Measurements from ENCODE around the gene CALML5. TPM values are rescaled to one million over a fixed set of nuclear protein-coding genes. Genes with fewer than 3 reads are reported as not detected.

The CALML5 gene
- total RNA-seq, 1 experiment from 2014 or later: not detected

DNA sequence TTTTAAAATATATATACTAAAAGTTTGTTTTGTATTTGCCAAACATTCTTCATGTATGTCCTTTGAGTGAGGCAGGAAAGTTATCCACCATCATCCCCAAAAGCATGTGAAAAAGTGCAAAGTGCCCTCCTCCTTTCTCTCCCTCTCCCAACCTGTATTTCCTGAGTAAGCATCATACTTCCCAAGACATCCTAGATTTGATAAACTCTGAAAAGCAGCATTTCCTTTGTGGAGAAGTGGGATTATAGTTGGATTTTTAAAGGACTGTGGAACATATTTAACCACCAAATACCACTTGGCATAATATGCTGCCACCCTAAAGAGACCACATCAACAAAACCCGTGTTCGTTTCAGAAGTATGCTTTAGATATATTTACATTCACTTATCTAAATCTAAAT, 50.1 kb downstream of the CALML5 start (continued):
- no peak for TF ChIP-seq ZNF512 (CRISPR knock-in tag; IDR thresholded peaks at IDR 0.05; ENCODE audit: borderline replicate concordance)
- TF ChIP-seq NR2C2 (CRISPR knock-in tag; IDR thresholded peaks at IDR 0.05): no peak
- no peak for TF ChIP-seq RELA (CRISPR knock-in tag; IDR thresholded peaks at IDR 0.05; ENCODE audit: borderline replicate concordance)
- no peak for TF ChIP-seq ATF3 (CRISPR knock-in tag; conservative IDR thresholded peaks at IDR 0.05)
- TF ChIP-seq FOXP4 (CRISPR knock-in tag; IDR thresholded peaks at IDR 0.05): no peak
- TF ChIP-seq GABPB1 (CRISPR knock-in tag; IDR thresholded peaks at IDR 0.05): no peak
- TF ChIP-seq, protein P1, sequence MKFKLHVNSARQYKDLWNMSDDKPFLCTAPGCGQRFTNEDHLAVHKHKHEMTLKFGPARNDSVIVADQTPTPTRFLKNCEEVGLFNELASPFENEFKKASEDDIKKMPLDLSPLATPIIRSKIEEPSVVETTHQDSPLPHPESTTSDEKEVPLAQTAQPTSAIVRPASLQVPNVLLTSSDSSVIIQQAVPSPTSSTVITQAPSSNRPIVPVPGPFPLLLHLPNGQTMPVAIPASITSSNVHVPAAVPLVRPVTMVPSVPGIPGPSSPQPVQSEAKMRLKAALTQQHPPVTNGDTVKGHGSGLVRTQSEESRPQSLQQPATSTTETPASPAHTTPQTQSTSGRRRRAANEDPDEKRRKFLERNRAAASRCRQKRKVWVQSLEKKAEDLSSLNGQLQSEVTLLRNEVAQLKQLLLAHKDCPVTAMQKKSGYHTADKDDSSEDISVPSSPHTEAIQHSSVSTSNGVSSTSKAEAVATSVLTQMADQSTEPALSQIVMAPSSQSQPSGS (CRISPR knock-in tag; IDR thresholded peaks at IDR 0.05; ENCODE audit: borderline replicate concordance, low read depth): no peak

Other genes starting within 250 kb of the CALML5 start
- not detected in 3 replicates for gene UCN3, start 134.6 kb downstream of the CALML5 start, total RNA-seq (2021)
- gene TUBAL3, start 94.7 kb downstream of the CALML5 start, total RNA-seq (2021): 0.15 to 0.25 TPM in 2 of 3 replicates, not detected in the other
- 85.4 to 100 TPM (median 97.4 TPM) in 3 replicates for gene NET1, start 87.0 kb downstream of the CALML5 start, total RNA-seq (2021)
- not detected in 3 replicates for gene CALML3, start 25.4 kb upstream of the CALML5 start, total RNA-seq (2021)
- 23.4 to 28.3 TPM (median 27.3 TPM) in 3 replicates for gene ASB13, start 167.0 kb upstream of the CALML5 start, total RNA-seq (2021)
- gene TASOR2, start 185.3 kb upstream of the CALML5 start, total RNA-seq (2021): 54.5 to 67.3 TPM (median 62.0 TPM) in 3 replicates

Data from WTC11 (cell line).